Uterus (tissue), 2 donors: ENCODE results near the gene CASZ1.

Source experiments
- CTCF ChIP-seq, 4 experiments: fragments of 200-600 bp in 2 of 4; fragments of 450-650 bp in 2 of 4; sonication (generic) in 2 of 4; IDR thresholded peaks; one replicate each; pipeline ENCODE4 v1.5.1; 2016 to 2019; ENCODE audit warnings: antibody characterized with exemption in 4 of 4, mild to moderate bottlenecking in 2 of 4, moderate library complexity in 1 of 4
- POLR2A ChIP-seq, 2 donors: fragments of 450-650 bp; IDR thresholded peaks; one replicate each; pipeline ENCODE4 v1.6.1; 2016; ENCODE audit warnings: antibody characterized with exemption in 2 of 2, mild to moderate bottlenecking in 1 of 2, moderate library complexity in 1 of 2

DNA sequence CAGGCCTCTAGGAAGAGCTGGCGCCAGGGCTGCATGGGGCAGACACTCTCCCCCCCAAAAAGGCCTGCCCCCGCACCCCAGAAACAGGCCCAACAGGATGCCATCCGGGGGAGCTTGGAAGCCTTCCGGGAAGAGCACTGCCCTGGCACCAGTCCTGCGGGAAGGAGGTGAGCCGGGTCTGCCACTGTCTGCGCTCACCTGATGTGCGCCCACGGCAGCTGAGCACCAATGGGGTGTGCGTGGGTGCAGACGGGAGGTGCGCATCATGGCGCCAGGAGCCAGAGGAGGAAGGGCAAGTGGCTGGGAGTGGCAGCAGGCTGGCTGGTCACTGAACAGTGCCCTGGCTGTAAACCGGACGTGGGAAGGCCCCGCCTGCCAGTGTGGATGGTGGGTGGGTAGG, 73.6 kb downstream of the CASZ1 start:
- TF ChIP-seq CTCF (IDR thresholded peaks at IDR 0.05) (no peak), POLR2A (IDR thresholded peaks at IDR 0.05) (no peak)
